GM23248 (cell line): ENCODE results near the gene FADS6. TPM values are rescaled to one million over a fixed set of nuclear protein-coding genes. Genes with fewer than 3 reads are reported as not detected.

ENCODE experiments used
- DNase-seq: peaks from one replicate; pipeline ENCODE4 v3.0.0-alpha.2; 2015
- H2AFZ ChIP-seq: fragments of 200-600 bp; sonication (generic); 2 replicates; pipeline ENCODE4 v1.6.1; 2016; ENCODE audit warnings: antibody characterized with exemption
- H3F3A ChIP-seq: fragments of 200-600 bp; sonication (generic); 2 replicates; pipeline ENCODE4 v1.6.1; 2016; ENCODE audit warnings: mild to moderate bottlenecking, antibody characterized with exemption, mixed run types; ENCODE audit not compliant: insufficient read depth
- H3K27ac ChIP-seq: fragments of 200-600 bp; sonication (generic); 2 replicates; pipeline ENCODE4 v1.5.1; 2016; ENCODE audit warnings: mild to moderate bottlenecking
- H3K27me3 ChIP-seq: fragments of 200-600 bp; sonication (generic); replicated peaks from 2 replicates; pipeline ENCODE4 v1.6.1; 2016; ENCODE audit warnings: mild to moderate bottlenecking; ENCODE audit not compliant: insufficient read depth
- H3K36me3 ChIP-seq: fragments of 200-600 bp; sonication (generic); 2 replicates; pipeline ENCODE4 v1.6.1; 2016; ENCODE audit warnings: low read depth, mild to moderate bottlenecking
- H3K4me1 ChIP-seq: fragments of 200-600 bp; sonication (generic); 2 replicates; pipeline ENCODE4 v1.6.1; 2016; ENCODE audit warnings: mild to moderate bottlenecking; ENCODE audit not compliant: insufficient read depth
- H3K4me2 ChIP-seq: fragments of 200-600 bp; sonication (generic); one replicate; pipeline ENCODE4 v1.6.1; 2016; ENCODE audit warnings: mild to moderate bottlenecking; ENCODE audit not compliant: unreplicated experiment
- H3K4me3 ChIP-seq: fragments of 200-600 bp; sonication (generic); 2 replicates; pipeline ENCODE4 v1.5.1; 2016; ENCODE audit warnings: mild to moderate bottlenecking
- H3K79me2 ChIP-seq: fragments of 200-600 bp; sonication (generic); 2 replicates; pipeline ENCODE4 v1.6.1; 2016; ENCODE audit warnings: mild to moderate bottlenecking; ENCODE audit not compliant: insufficient read depth
- H3K9ac ChIP-seq: fragments of 200-600 bp; sonication (generic); 2 replicates; pipeline ENCODE4 v1.6.1; 2016; ENCODE audit warnings: mild to moderate bottlenecking
- H3K9me2 ChIP-seq: fragments of 200-600 bp; sonication (generic); 2 replicates; pipeline ENCODE4 v1.6.1; 2016; ENCODE audit warnings: mixed run types, mild to moderate bottlenecking, moderate library complexity; ENCODE audit not compliant: insufficient read depth
- H3K9me3 ChIP-seq: fragments of 200-600 bp; sonication (generic); one replicate; pipeline ENCODE4 v1.6.1; 2017; ENCODE audit warnings: low read depth
- H4K20me1 ChIP-seq: fragments of 200-600 bp; sonication (generic); 2 replicates; pipeline ENCODE4 v1.6.0; 2016; ENCODE audit not compliant: insufficient read depth
- EZH2 ChIP-seq: fragments of 200-600 bp; sonication (generic); IDR thresholded peaks from 2 replicates; pipeline ENCODE4 v1.6.1; 2018; ENCODE audit warnings: antibody characterized with exemption, mild to moderate bottlenecking; ENCODE audit not compliant: insufficient read depth, poor library complexity, severe bottlenecking
- EZH2phosphoT487 ChIP-seq: fragments of 200-600 bp; sonication (generic); IDR thresholded peaks from 2 replicates; pipeline ENCODE4 v1.6.1; 2018; ENCODE audit warnings: antibody characterized with exemption, moderate library complexity, mild to moderate bottlenecking, low read depth; ENCODE audit not compliant: insufficient read depth
- WGBS, 2 experiments: methylation state at CpG; one replicate each; pipeline ENCODE4 v1.1.6; 2015 to 2017; ENCODE audit warnings: low lambda C conversion rate in 2 of 2, low coverage in 1 of 2; ENCODE audit errors: missing lambda C conversion rate in 2 of 2; 5-methylcytosine and 5-hydroxymethylcytosine counted together
- in situ Hi-C: fragments of 300-500 bp; cut with MboI; formaldehyde crosslinking; loops from 2 replicates; pipeline ENCODE4 v1.15.0; 2020
- polyA plus RNA-seq: library from polyadenylated mRNA; unstranded; fragments of >200 nt; fragmentation: Nextera tagmentation; extraction: Ambion mirVana; gene quantifications from 2 replicates; pipeline ENCODE4 v1.2.1, GENCODE V29; 2016
- total RNA-seq: library from RNA; depleted of rRNA; stranded (reverse); fragments of >200 nt; shearing (Covaris generic); gene quantifications from 2 replicates; pipeline ENCODE4 v1.2.3, GENCODE V29; 2014

Gene FADS6
- total and polyA plus RNA-seq, 2 experiments from 2014 or later = not detected

GRCh38 chr17:74868251-74868907, 25.1 kb downstream of the FADS6 start:
- Histone ChIP-seq H3K27ac (no peak overlapping the region), H3K79me2 (0 out of 2 replicates have a peak, but pooled peaks cover 9% of the 10 kb centered on the region), H3K27me3 (no peaks in the 10 kb centered on the region), H3K4me3 (no peak overlapping the region), H3K9me3 (no peaks in the 10 kb centered on the region), H2AFZ (no peak overlapping the region), H4K20me1 (no peaks in the 10 kb centered on the region), H3K9me2 (no peaks in the 10 kb centered on the region), H3K4me2 (no peak overlapping the region), H3K9ac (no peak overlapping the region), H3K36me3 (no peaks in the 10 kb centered on the region), H3K4me1 (no peaks in the 10 kb centered on the region), H3F3A (no peaks in the 10 kb centered on the region)
- no peak for DNase-seq
- in situ Hi-C loops = loop anchor here (10.0 kb wide), 1 partner anchor 124 kb away; the partner anchor contains the start of gene NHERF1
- no peak for TF ChIP-seq EZH2
- TF ChIP-seq EZH2phosphoT487 = no peak
- 82 to 89% methylated on average over 10 to 12 of the region's 12 CpGs for WGBS, 2 experiments

- Histone ChIP-seq H3F3A (no peaks in the 10 kb centered on the region), H3K27me3 (0 out of 2 replicates have a peak, but pooled peaks cover 4% of the 10 kb centered on the region), H4K20me1 (no peaks in the 10 kb centered on the region), H3K4me2 (no peak overlapping the region), H3K9ac (no peak overlapping the region), H3K4me1 (no peaks in the 10 kb centered on the region), H3K4me3 (no peak overlapping the region), H2AFZ (no peak overlapping the region), H3K9me3 (no peaks in the 10 kb centered on the region), H3K27ac (no peak overlapping the region), H3K9me2 (no peaks in the 10 kb centered on the region), H3K79me2 (no peaks in the 10 kb centered on the region), H3K36me3 (no peaks in the 10 kb centered on the region)
- no peak for TF ChIP-seq EZH2phosphoT487
- in situ Hi-C loops = loop anchor here (10.0 kb wide), 1 partner anchor 122 kb away; the partner anchor contains the start of gene NHERF1
- no peak for DNase-seq
- WGBS, 2 experiments = 76 to 77% methylated on average over 19 of the region's 19 CpGs
Observed at GRCh38 chr17:74866198-74866835, 27.1 kb downstream of the FADS6 start.

GRCh38 chr17:74865504-74866197, 27.8 kb downstream of the FADS6 start:
- H3K9me2 ChIP-seq = no peaks in the 10 kb centered on the region
- no peak for DNase-seq
- in situ Hi-C loops = loop anchor here (10.0 kb wide), 1 partner anchor 121 kb away; the partner anchor contains the start of gene NHERF1
- no peaks in the 10 kb centered on the region for H3F3A ChIP-seq
- no peaks in the 10 kb centered on the region for H3K79me2 ChIP-seq
- H3K4me1 ChIP-seq = no peaks in the 10 kb centered on the region
- peaks cover 11% of the 10 kb centered on the region for H3K27me3 ChIP-seq
- H3K27ac ChIP-seq = no peak overlapping the region
- H2AFZ ChIP-seq = no peak overlapping the region
- no peaks in the 10 kb centered on the region for H4K20me1 ChIP-seq
- no peak for TF ChIP-seq EZH2
- H3K4me3 ChIP-seq = no peak overlapping the region
- no peaks in the 10 kb centered on the region for H3K9me3 ChIP-seq
- H3K36me3 ChIP-seq = no peaks in the 10 kb centered on the region
- WGBS, 2 experiments = 68 to 70% methylated on average over 17 to 19 of the region's 19 CpGs
- H3K9ac ChIP-seq = no peak overlapping the region
- H3K4me2 ChIP-seq = no peak overlapping the region

- H3K9me3 ChIP-seq = no peaks in the 10 kb centered on the region
- H3K4me1 ChIP-seq = no peaks in the 10 kb centered on the region
- H3K9ac ChIP-seq = no peak overlapping the region
- H4K20me1 ChIP-seq = no peaks in the 10 kb centered on the region
- peak; percentile 74 for DNase-seq
- H3K4me2 ChIP-seq = no peak overlapping the region
- WGBS, 2 experiments = 27 to 28% methylated on average over 11 of the region's 11 CpGs
- no peaks in the 10 kb centered on the region for H3K79me2 ChIP-seq
- H3K36me3 ChIP-seq = no peaks in the 10 kb centered on the region
- no peaks in the 10 kb centered on the region for H3F3A ChIP-seq
- H3K9me2 ChIP-seq = no peaks in the 10 kb centered on the region
- H2AFZ ChIP-seq = no peak overlapping the region
- TF ChIP-seq EZH2phosphoT487 (no peak), EZH2 (no peak)
- in situ Hi-C loops = loop anchor here (10.0 kb wide), 1 partner anchor 120 kb away; the partner anchor contains the start of gene NHERF1
- no peak overlapping the region for H3K4me3 ChIP-seq
- H3K27me3 ChIP-seq = peaks cover 18% of the 10 kb centered on the region
- no peak overlapping the region for H3K27ac ChIP-seq
Observed at GRCh38 chr17:74864866-74865395, 28.5 kb downstream of the FADS6 start.
